HG03342 (cell line): ENCODE results near the gene XRN2.
"Not testable (repeated sequence)": the region's sequence is repeated elsewhere in the genome, so short reads cannot be mapped to it uniquely, and the experiment has no call there.

Source experiments
- ATAC-seq: cut with Tn5 transposase; IDR thresholded peaks from one replicate; pipeline ENCODE4 v1.9.1; 2021; ENCODE audit warnings: mild to moderate bottlenecking, moderate library complexity; ENCODE audit not compliant: unreplicated experiment

XRN2 gene

DNA sequence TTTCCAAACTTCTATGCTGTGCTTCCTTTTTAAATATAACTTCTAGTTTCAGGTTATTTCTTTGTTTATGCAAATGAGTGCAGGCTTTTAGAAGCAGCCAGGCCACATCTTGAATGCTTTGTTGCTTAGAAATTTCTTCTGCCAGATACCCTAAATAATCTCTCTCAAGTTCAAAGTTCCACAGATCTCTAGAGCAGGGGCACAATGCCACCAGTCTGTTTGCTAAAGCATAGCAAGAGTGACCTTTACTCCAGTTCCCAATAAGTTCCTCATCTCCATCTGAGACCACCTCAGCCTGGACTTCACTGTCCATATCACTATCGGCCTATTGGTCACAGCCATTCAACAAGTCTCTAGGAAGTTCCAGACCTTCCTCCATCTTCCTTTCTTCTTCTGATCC, 120.6 kb downstream of the XRN2 start:
- not testable (repeated sequence) for ATAC-seq

DNA sequence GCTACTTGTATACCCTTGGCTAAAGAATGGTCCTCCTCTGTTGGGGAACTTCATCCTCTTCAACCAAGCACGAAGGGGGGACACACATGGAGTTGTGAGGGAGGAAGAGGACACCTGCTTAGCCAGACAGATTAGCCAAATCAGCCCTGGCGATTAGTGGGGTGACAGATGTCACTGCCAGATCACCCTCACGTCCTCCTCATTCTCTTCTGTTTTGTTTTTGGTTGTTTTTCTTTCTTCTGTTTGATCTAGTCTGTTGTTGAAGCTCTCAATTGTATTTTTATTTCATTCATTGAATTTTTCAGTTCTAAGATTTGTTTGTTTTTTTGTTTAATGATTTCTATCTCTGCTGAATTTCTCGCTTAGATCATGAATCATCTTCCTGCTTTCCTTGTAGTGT, 121.7 kb downstream of the XRN2 start:
- no peak for ATAC-seq

DNA sequence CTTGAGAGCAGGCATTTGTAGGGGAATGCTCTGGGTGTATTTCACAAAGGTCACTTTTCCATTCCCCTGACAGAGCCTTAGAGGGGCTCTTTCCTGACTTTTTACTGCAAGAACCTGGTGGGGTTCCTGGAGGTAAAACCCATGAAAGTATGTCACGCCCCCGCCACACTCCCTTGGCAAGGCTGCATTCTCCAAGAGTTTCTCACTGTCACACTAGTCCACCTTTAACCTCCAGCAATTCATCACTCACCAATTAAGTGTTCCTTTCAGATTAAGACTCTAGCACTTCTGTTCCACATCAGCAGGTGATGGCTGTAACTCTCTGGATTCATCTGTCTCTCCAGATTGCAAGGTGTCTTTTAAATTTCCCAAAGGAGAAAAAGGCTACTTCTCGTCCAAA, 126.9 kb downstream of the XRN2 start:
- ATAC-seq, result no peak

DNA sequence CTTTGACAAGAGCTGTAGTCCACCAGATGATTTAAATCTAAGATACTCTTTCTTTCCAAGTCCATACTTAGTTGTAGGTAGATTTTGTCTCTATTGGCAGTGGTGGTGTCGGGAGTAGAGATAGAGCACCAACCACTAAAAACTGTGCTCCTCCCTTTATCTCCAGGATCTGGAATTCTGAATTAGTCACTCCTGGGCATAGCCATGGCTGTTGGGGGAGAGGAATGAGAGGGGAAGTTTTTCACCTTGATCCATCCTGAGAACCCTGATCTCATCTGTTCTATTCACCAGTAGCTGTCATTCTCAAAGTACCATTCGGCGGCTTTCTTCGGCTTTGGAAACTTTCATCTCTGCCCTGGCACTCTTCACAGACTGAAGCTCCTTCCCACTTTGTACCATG, 129.8 kb downstream of the XRN2 start:
- no peak for ATAC-seq

DNA sequence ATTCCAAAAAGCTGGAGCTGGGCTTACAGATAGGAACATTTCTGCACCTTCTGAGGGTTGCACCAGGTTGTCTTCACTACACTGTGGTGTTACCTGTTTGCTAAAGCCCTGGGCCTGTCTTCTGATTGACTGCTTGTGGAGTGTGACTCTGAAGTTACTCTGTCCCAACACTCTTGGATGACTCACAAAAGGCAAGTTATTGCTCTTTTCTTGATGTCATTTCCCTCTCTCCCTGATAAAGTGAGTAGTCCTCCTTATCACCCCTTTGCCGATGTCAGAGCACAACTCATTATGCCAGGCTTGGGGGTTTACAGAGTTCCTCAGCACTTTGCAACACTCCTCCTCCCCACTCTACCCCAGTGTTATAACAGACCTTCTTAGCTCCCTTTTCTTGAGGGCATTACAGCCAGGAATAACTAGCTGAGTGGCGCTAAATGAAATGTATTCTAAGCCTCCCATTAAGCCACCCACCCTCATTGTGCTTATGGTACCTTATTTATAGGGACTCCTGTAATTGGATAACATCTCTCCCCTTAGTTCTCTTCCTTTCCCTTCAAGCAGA, 130.3 kb downstream of the XRN2 start:
- no peak for ATAC-seq

DNA sequence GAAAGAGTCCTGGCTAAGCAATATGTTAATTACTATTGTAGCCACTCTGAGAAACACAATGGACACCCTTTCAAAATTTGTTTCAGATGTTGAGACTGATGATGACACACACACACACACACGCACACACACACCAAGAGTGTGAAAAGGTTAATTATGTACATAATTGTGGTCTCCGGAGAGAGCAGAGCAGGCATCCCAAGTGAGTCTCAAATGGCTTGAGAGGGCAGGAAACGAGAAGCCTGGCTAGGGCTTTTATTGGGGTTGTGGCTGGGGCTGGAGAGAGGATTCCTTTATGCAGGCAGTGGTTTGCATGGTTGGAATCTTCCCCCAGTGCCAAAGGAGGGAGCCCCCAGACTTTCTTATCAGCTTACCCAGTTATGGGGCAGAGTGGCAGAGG, 132.4 kb downstream of the XRN2 start:
- no peak for ATAC-seq

DNA sequence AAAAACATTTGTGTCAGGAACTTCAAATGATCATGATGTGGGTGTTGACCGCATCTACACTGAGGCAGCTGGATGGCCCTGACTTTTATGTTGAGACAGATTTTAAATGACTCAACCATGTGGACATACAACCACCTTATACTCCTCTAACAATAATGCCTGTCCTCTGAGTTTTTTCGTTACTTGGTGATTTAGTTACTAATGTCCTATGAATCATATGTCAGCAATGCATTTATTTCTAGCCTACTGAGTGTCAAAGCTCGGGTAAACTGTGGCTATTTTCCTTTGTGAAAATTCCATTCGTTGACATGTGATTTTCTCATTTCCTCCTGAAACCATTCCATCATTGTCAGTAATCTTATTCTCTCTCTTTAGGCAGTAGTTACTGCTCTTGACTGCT, 133.1 kb downstream of the XRN2 start:
- no peak for ATAC-seq

DNA sequence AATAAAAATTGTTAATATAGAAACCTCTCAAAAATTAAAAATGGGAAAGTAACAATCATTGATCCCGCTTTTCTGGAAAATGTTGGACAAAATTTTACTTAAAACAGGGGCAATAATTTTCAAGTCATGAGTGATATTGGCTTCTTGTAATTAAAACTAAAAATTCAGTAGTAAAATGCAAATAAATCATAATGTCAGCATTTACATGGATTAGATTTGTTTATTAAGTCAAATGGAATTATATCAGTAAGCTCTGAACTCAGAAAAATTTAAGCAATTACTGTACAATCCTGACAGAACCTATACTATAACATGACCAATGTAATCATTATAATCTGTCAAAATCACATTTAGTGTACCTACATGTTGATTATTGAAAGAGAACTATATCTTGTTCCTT, 134.1 kb downstream of the XRN2 start:
- no peak for ATAC-seq

DNA sequence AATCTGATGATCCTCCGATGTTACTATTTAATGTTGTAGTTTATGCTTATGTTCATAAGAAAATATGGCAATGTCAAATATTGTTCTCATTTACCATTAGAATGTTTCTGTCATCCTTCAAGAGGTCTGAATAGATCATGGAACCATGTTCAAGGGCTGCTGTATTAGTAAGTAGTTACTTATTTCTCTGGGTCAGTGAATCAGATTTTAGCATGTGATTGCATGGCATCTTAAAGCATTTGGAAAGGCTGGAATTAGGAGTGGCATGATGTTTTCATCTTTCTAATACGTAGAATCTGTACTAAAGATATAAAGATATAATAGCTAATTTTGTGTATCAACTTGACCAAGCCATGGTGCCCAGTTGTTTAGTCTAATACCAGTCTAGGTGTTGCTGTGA, 134.7 kb downstream of the XRN2 start:
- no peak for ATAC-seq
